ENCODE results near the gene TOPAZ1.

GRCh38 chr3:44284949-44285348 is 43.3 kb downstream of the TOPAZ1 start:
- no peak for TF ChIP-seq FOS (IDR thresholded peaks at IDR 0.05; ENCODE audit: low read depth, low read length)
- no peak for TF ChIP-seq RFX5 (IDR thresholded peaks at IDR 0.05; ENCODE audit: low read depth, low read length)
- no peak for TF ChIP-seq CTCF (conservative IDR thresholded peaks at IDR 0.05; ENCODE audit: low read depth, low read length)
- no peak for TF ChIP-seq POLR2A (IDR thresholded peaks at IDR 0.05; ENCODE audit: low read depth, low read length)
- TF ChIP-seq NFE2L2 (IDR thresholded peaks at IDR 0.05; ENCODE audit: low read depth, low read length), result no peak
- TF ChIP-seq, protein P1, sequence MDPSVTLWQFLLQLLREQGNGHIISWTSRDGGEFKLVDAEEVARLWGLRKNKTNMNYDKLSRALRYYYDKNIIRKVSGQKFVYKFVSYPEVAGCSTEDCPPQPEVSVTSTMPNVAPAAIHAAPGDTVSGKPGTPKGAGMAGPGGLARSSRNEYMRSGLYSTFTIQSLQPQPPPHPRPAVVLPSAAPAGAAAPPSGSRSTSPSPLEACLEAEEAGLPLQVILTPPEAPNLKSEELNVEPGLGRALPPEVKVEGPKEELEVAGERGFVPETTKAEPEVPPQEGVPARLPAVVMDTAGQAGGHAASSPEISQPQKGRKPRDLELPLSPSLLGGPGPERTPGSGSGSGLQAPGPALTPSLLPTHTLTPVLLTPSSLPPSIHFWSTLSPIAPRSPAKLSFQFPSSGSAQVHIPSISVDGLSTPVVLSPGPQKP (IDR thresholded peaks at IDR 0.05; ENCODE audit: borderline replicate concordance, low read depth, low read length), result no peak
- no peak for TF ChIP-seq MAFK (IDR thresholded peaks at IDR 0.05; ENCODE audit: low read depth, low read length)
- TF ChIP-seq, protein P2, sequence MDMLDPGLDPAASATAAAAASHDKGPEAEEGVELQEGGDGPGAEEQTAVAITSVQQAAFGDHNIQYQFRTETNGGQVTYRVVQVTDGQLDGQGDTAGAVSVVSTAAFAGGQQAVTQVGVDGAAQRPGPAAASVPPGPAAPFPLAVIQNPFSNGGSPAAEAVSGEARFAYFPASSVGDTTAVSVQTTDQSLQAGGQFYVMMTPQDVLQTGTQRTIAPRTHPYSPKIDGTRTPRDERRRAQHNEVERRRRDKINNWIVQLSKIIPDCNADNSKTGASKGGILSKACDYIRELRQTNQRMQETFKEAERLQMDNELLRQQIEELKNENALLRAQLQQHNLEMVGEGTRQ (IDR thresholded peaks at IDR 0.05; ENCODE audit: low read depth, low read length), result no peak
- no peak for TF ChIP-seq CEBPB (IDR thresholded peaks at IDR 0.05; ENCODE audit: low read depth, low read length)
- TF ChIP-seq MXI1 (IDR thresholded peaks at IDR 0.05; ENCODE audit: borderline replicate concordance, low read depth, low read length), result no peak
- no peak for TF ChIP-seq CHD1 (IDR thresholded peaks at IDR 0.05; ENCODE audit: low read depth, low read length)

Data from IMR-90 (cell line).